CD14-positive monocyte (primary cell): ENCODE measurements around the gene HIF1AN. TPM values are rescaled to one million over a fixed set of nuclear protein-coding genes. Genes with fewer than 3 reads are reported as not detected.

Experiments
- DNase-seq, 3 donors: peaks; one replicate each; pipeline ENCODE4 v3.0.0-alpha.2; 2011 to 2022
- H2AFZ ChIP-seq: 2 replicates; pipeline ENCODE4 v1.6.0; 2012; ENCODE audit warnings: mild to moderate bottlenecking, low read depth, low read length, inconsistent platforms; ENCODE audit not compliant: insufficient read depth, poor library complexity, severe bottlenecking
- H3K27ac ChIP-seq, 2 donors: 1 replicate in 1 of 2; 2 replicates in 1 of 2; pipeline ENCODE4 v1.5.1; 2012 to 2013; ENCODE audit warnings: low read length in 2 of 2, control low read depth in 1 of 2, inconsistent platforms in 1 of 2, low read depth in 1 of 2, mild to moderate bottlenecking in 1 of 2
- H3K27me3 ChIP-seq, 2 donors: one replicate each; pipeline versions ENCODE4 v1.6.0 to v1.6.1; 2011 to 2013; ENCODE audit warnings: low read length in 2 of 2; ENCODE audit not compliant: control insufficient read depth in 2 of 2, insufficient read depth in 2 of 2
- H3K36me3 ChIP-seq, 2 donors: replicated peaks in 1 of 2; 1 replicate in 1 of 2; 2 replicates in 1 of 2; pipeline versions ENCODE4 v1.5.1 to v1.6.1; 2012 to 2013; ENCODE audit warnings: low read length in 2 of 2, control low read depth in 1 of 2, inconsistent platforms in 1 of 2, mild to moderate bottlenecking in 1 of 2; ENCODE audit not compliant: insufficient read depth in 2 of 2, control insufficient read depth in 1 of 2
- H3K4me1 ChIP-seq, 2 donors: 1 replicate in 1 of 2; 2 replicates in 1 of 2; pipeline versions ENCODE4 v1.5.1 to v1.6.1; 2012 to 2013; ENCODE audit warnings: low read length in 2 of 2, control low read depth in 1 of 2, inconsistent platforms in 1 of 2, mild to moderate bottlenecking in 1 of 2, moderate library complexity in 1 of 2; ENCODE audit not compliant: insufficient read depth in 2 of 2, control insufficient read depth in 1 of 2
- H3K4me2 ChIP-seq: replicated peaks from 2 replicates; pipeline ENCODE3; 2012; ENCODE audit warnings: low read length, moderate library complexity, mild to moderate bottlenecking; ENCODE audit not compliant: poor library complexity, severe bottlenecking; ENCODE audit errors: extremely low read depth
- H3K4me3 ChIP-seq, 3 experiments: fragments of 200-600 bp in 1 of 3; sonication (generic) in 1 of 3; replicated peaks in 1 of 3; 1 replicate in 2 of 3; 2 replicates in 1 of 3; pipeline ENCODE4 v1.5.1; 2011 to 2013; ENCODE audit warnings: low read length in 3 of 3, mild to moderate bottlenecking in 3 of 3, control low read depth in 2 of 3, low read depth in 2 of 3, inconsistent platforms in 1 of 3, moderate library complexity in 1 of 3
- H3K79me2 ChIP-seq: 2 replicates; pipeline ENCODE4 v1.6.0; 2012; ENCODE audit warnings: mild to moderate bottlenecking, control low read depth, inconsistent platforms, low read length, moderate library complexity; ENCODE audit not compliant: insufficient read depth
- H3K9ac ChIP-seq: 2 replicates; pipeline ENCODE4 v1.6.0; 2017; ENCODE audit warnings: low read length, mild to moderate bottlenecking; ENCODE audit not compliant: insufficient read depth, poor library complexity, severe bottlenecking
- H3K9me3 ChIP-seq, 2 donors: replicated peaks in 1 of 2; 1 replicate in 1 of 2; 2 replicates in 1 of 2; pipeline versions ENCODE4 v1.5.1 to v1.6.1; 2012 to 2013; ENCODE audit warnings: low read length in 2 of 2, control low read depth in 1 of 2; ENCODE audit not compliant: control insufficient read depth in 1 of 2, insufficient read depth in 1 of 2
- H4K20me1 ChIP-seq: 2 replicates; pipeline ENCODE4 v1.6.0; 2012; ENCODE audit warnings: mild to moderate bottlenecking, low read length, control low read depth, moderate library complexity; ENCODE audit not compliant: insufficient read depth
- H3K27ac Mint-ChIP-seq, 7 donors: one replicate each; pipeline ENCODE4 v1.8.0; 2020; ENCODE audit warnings: mild to moderate bottlenecking in 7 of 7, mixed read lengths in 7 of 7, moderate library complexity in 6 of 7, inconsistent platforms in 2 of 7
- H3K27me3 Mint-ChIP-seq, 3 donors: one replicate each; pipeline ENCODE4 v1.8.0; 2021 to 2022; ENCODE audit warnings: low read depth in 3 of 3, mild to moderate bottlenecking in 3 of 3, mixed read lengths in 3 of 3, moderate library complexity in 3 of 3, inconsistent platforms in 1 of 3
- H3K36me3 Mint-ChIP-seq, 2 donors: one replicate each; pipeline ENCODE4 v1.8.0; 2020; ENCODE audit warnings: mixed read lengths in 2 of 2, inconsistent platforms in 1 of 2, mild to moderate bottlenecking in 1 of 2
- H3K4me1 Mint-ChIP-seq: one replicate; pipeline ENCODE4 v1.8.0; 2020; ENCODE audit warnings: mild to moderate bottlenecking, mixed read lengths
- H3K4me3 Mint-ChIP-seq, 2 donors: one replicate each; pipeline ENCODE4 v1.8.0; 2020; ENCODE audit warnings: mild to moderate bottlenecking in 2 of 2, mixed read lengths in 2 of 2, moderate library complexity in 1 of 2
- H3K9me3 Mint-ChIP-seq, 7 donors: one replicate each; pipeline ENCODE4 v1.8.0; 2020 to 2022; ENCODE audit warnings: mixed read lengths in 7 of 7, mild to moderate bottlenecking in 6 of 7, moderate library complexity in 6 of 7, inconsistent platforms in 2 of 7
- CTCF ChIP-seq: fragments of 200-600 bp; IDR thresholded peaks from one replicate; pipeline ENCODE4 v1.8.0; 2022; ENCODE audit warnings: antibody characterized with exemption, mild to moderate bottlenecking
- WGBS: methylation state at CpG from one replicate; pipeline ENCODE4 v1.1.5; 2013; ENCODE audit warnings: missing lambda C conversion rate; ENCODE audit not compliant: insufficient coverage; 5-methylcytosine and 5-hydroxymethylcytosine counted together
- intact Hi-C, 2 donors: fragments of 100-400 bp; cut with micrococcal nuclease; formaldehyde crosslinking; loops; one replicate each; pipeline versions ENCODE4 v1.15.0 to v1.15.1; 2023
- polyA plus RNA-seq, 3 donors: library from polyadenylated mRNA; depleted of rRNA in 1 of 3; unstranded in 2 of 3; stranded (reverse) in 1 of 3; fragments of 300-500 nt in 2 of 3; fragments of >200 nt in 1 of 3; fragmentation: Illumina TruSeq in 2 of 3; gene quantifications; 1 replicate in 2 of 3; 2 replicates in 1 of 3; pipeline ENCODE4 v1.2.3, GENCODE V29; 2012 to 2021

The HIF1AN gene
- polyA plus RNA-seq, 3 donors = 8.5 to 25.3 (median 17.2) TPM

DNA sequence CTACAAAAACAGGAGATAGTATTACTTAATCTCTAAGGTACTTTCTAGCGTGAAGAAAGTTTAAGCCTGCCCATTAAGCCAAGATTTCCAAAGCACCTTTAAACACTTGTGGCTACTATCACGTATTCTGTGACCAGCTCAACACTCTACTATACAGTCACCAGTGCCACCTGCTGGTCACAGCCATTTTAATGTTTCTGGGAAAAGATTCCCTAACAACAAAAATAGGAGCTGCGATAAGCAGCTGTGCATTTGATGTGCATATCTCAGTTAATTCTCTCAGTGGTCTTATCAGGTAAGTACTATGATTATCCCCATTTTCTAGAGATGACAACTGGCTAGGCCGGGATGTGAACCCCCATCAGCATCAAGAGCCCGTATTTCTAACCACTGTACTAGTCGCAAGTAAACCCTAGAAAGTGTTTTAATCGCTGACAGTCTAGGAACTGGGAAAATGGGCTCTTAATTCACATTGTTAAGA is 16.9 kb upstream of the HIF1AN start:
- H3K27ac ChIP-seq = no peak overlapping the region
- no peak overlapping the region for H3K4me2 ChIP-seq
- H3K4me1 ChIP-seq = peaks cover 5 to 10% of the 10 kb centered on the region in 2 donors
- Mint-ChIP-seq H3K4me3 (peak overlapping the region in 1 of 2 donors; percentile 84), H3K9me3 (peaks cover 0 to 7% (median 0%) of the 10 kb centered on the region in 7 donors), H3K27ac (no peak overlapping the region), H3K27me3 (peaks cover 20 to 24% (median 22%) of the 10 kb centered on the region in 3 donors), H3K36me3 (peaks cover 47 to 57% of the 10 kb centered on the region in 2 donors), H3K4me1 (peaks cover 12% of the 10 kb centered on the region)
- peak; percentile 19 to 59 (median 37) for DNase-seq
- intact Hi-C loops = loop anchor here in 1 of 2 donors (5.0 kb wide), 1 partner anchor 76 kb away; no protein-coding TSS in a partner anchor
- H3K27me3 ChIP-seq = peaks cover 16 to 18% of the 10 kb centered on the region in 2 donors
- H3K9me3 ChIP-seq = peaks cover 0 to 13% of the 10 kb centered on the region in 2 donors
- no peaks in the 10 kb centered on the region for H3K79me2 ChIP-seq
- peak; percentile 82 for TF ChIP-seq CTCF
- no peak overlapping the region for H3K4me3 ChIP-seq
- no peak overlapping the region for H2AFZ ChIP-seq
- H3K36me3 ChIP-seq = peaks cover 21 to 32% of the 10 kb centered on the region in 2 donors
- WGBS = 29% methylated on average over 4 of the region's 7 CpGs
- no peak overlapping the region for H3K9ac ChIP-seq
- H4K20me1 ChIP-seq = peaks cover 4% of the 10 kb centered on the region

DNA sequence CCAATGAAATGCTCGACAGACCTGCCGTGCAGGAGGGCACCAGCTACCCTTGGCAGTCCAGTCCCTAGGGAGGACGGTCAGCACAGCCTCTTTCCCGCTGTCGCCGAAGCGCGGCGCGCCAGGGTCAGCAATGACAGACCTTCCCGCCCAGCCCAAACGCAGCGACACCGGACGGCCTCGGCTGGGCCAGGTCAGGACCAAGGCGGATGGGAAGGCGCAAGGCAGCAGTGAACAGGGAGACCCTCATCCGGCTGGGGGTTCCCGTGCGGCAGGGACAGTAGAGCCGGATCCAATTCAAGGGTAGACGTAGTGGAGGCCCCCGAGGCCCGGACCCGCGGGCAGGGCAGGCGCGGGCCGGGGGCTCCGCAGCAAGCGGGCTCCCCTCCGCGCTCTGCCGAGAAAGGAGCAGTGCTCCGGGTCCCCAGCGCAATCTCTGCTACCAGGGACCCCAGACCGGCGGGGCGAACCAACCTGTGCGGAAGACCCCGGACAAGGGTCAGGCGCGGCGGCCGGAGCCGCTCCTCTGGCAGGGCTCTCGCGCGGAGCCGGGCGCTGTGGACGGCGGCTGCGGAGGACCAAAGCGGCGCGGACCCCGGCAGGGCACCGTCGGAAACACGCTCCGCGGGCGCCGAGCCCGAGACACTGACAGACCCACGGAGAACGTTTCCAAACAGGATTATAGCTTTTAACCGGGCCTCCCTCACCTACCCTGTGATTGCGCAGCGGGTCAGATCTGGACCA is 16.3 kb upstream of the HIF1AN start, which contains the start of gene SEC31B:
SEC31B (minus strand) TSS at position 551 of the 741 bp plus-strand sequence. CDS start 2,909 bp downstream, outside the sequence.
- H3K4me2 ChIP-seq = no peak within 1 kb of the TSS

More for the DNA sequence above, 16.3 kb upstream of the HIF1AN start, which contains the start of gene SEC31B:
- no peak for TF ChIP-seq CTCF
- Histone ChIP-seq H2AFZ (no peak within 1 kb of the TSS), H3K79me2 (no peaks in the 10 kb centered on the region), H3K4me1 (peaks cover 5 to 10% of the 10 kb centered on the region in 2 donors), H3K27ac (no peak within 1 kb of the TSS), H3K36me3 (peaks cover 27 to 39% of the 10 kb centered on the region in 2 donors), H3K4me3 (no peak within 1 kb of the TSS), H3K9ac (no peak within 1 kb of the TSS), H4K20me1 (peaks cover 4% of the 10 kb centered on the region), H3K27me3 (peaks cover 16 to 18% of the 10 kb centered on the region in 2 donors), H3K9me3 (peaks cover 0 to 13% of the 10 kb centered on the region in 2 donors)
- H3K9me3 Mint-ChIP-seq = peaks cover 0 to 7% (median 0%) of the 10 kb centered on the region in 7 donors
- H3K4me1 Mint-ChIP-seq = peaks cover 12% of the 10 kb centered on the region
- DNase-seq = no peak
- intact Hi-C loops = loop anchor here (5.0 kb wide), 3 partner anchors 77 to 182 kb away; no protein-coding TSS in a partner anchor
- H3K36me3 Mint-ChIP-seq = peaks cover 53 to 61% of the 10 kb centered on the region in 2 donors
- H3K4me3 Mint-ChIP-seq = peak within 1 kb of the TSS; percentile 31 to 84
- no peak within 1 kb of the TSS for H3K27ac Mint-ChIP-seq
- H3K27me3 Mint-ChIP-seq = peaks cover 20 to 24% (median 22%) of the 10 kb centered on the region in 3 donors
- WGBS = 38% methylated on average over 72 of the region's 72 CpGs
